PC-9 (cell line): ENCODE results near the gene TUBA4A. TPM values are rescaled to one million over a fixed set of nuclear protein-coding genes. Genes with fewer than 3 reads are reported as not detected.

Experiments used
- BruUV-seq: library from RNA; stranded (reverse); fragments of 400-500 nt; replicated peaks from 2 replicates; lab custom pipeline; 2021; lab: Mats Ljungman, UMichigan
- CTCF ChIA-PET: fragments of 300-600 bp; sonication (Branson Sonifier 250); formaldehyde crosslinking; loops from one replicate; lab custom pipeline; 2022; ENCODE audit warnings: antibody characterized with exemption; lab: Charles Lee
- POLR2A ChIA-PET: fragments of 300-600 bp; sonication (Branson Sonifier 250); formaldehyde crosslinking; loops from one replicate; lab custom pipeline; 2022; ENCODE audit warnings: antibody characterized with exemption; ENCODE audit not compliant: unreplicated experiment; lab: Charles Lee
- DNase-seq, 2 experiments: peaks; one replicate each; pipeline versions ENCODE4 v3.0.0 to v3.0.0-alpha.2; 2015 to 2022; ENCODE audit warnings: mixed read lengths in 1 of 2
- H2AFZ ChIP-seq: fragments of 200-600 bp; sonication (generic); 2 replicates; pipeline ENCODE4 v1.8.1; 2017; ENCODE audit warnings: antibody characterized with exemption
- H3F3A ChIP-seq: fragments of 200-600 bp; sonication (generic); 2 replicates; pipeline ENCODE4 v1.8.1; 2017; ENCODE audit warnings: antibody characterized with exemption, mild to moderate bottlenecking, low read depth; ENCODE audit not compliant: insufficient read depth
- H3K27ac ChIP-seq: fragments of 200-600 bp; sonication (generic); 2 replicates; pipeline ENCODE4 v1.6.1; 2016; ENCODE audit warnings: mixed run types
- H3K27me3 ChIP-seq: fragments of 200-600 bp; sonication (generic); 2 replicates; pipeline ENCODE4 v1.6.1; 2016; ENCODE audit warnings: low read depth, mixed run types; ENCODE audit not compliant: insufficient read depth
- H3K36me3 ChIP-seq: fragments of 200-600 bp; sonication (generic); 2 replicates; pipeline ENCODE4 v1.6.1; 2016; ENCODE audit warnings: low read depth, mixed run types
- H3K4me1 ChIP-seq: fragments of 200-600 bp; sonication (generic); replicated peaks from 2 replicates; pipeline ENCODE4 v1.6.1; 2016; ENCODE audit warnings: mixed run types; ENCODE audit not compliant: insufficient read depth
- H3K4me2 ChIP-seq: fragments of 200-600 bp; sonication (generic); 2 replicates; pipeline ENCODE4 v1.6.1; 2017; ENCODE audit warnings: mixed run types
- H3K4me3 ChIP-seq: fragments of 200-600 bp; sonication (generic); 2 replicates; pipeline ENCODE4 v1.6.1; 2016; ENCODE audit warnings: mixed run types
- H3K79me2 ChIP-seq: fragments of 200-600 bp; sonication (generic); 2 replicates; pipeline ENCODE4 v1.6.1; 2017; ENCODE audit warnings: low read depth, mixed run types
- H3K9me2 ChIP-seq: fragments of 200-600 bp; sonication (generic); 2 replicates; pipeline ENCODE4 v1.8.1; 2017; ENCODE audit warnings: mild to moderate bottlenecking; ENCODE audit not compliant: insufficient read depth
- H3K9me3 ChIP-seq: fragments of 200-600 bp; sonication (generic); 2 replicates; pipeline ENCODE4 v1.8.1; 2016; ENCODE audit warnings: low read depth; ENCODE audit not compliant: insufficient read depth
- H4K20me1 ChIP-seq: fragments of 200-600 bp; sonication (generic); 2 replicates; pipeline ENCODE4 v1.8.1; 2017; ENCODE audit not compliant: insufficient read depth
- EZH2 ChIP-seq: fragments of 200-600 bp; sonication (generic); IDR thresholded peaks from 2 replicates; pipeline ENCODE4 v1.8.0; 2017; ENCODE audit warnings: antibody characterized with exemption, low read depth
- intact Hi-C: fragments of 100-400 bp; cut with micrococcal nuclease; formaldehyde crosslinking; loops from one replicate; pipeline ENCODE4 v1.10.0; 2022; ENCODE audit not compliant: unreplicated experiment
- total RNA-seq: library from RNA; stranded (reverse); gene quantifications from 2 replicates; pipeline ENCODE4 v1.2.3, GENCODE V29; 2021
- TF ChIP-seq, protein P1 (sequence below): fragments of 200-600 bp; sonication (generic); conservative IDR thresholded peaks from 2 replicates; pipeline ENCODE4 v1.6.1; 2017; ENCODE audit warnings: mixed run types, antibody characterized with exemption, mild to moderate bottlenecking, moderate library complexity

TUBA4A gene
- total RNA-seq, 1 experiment from 2014 or later: 157 TPM

DNA sequence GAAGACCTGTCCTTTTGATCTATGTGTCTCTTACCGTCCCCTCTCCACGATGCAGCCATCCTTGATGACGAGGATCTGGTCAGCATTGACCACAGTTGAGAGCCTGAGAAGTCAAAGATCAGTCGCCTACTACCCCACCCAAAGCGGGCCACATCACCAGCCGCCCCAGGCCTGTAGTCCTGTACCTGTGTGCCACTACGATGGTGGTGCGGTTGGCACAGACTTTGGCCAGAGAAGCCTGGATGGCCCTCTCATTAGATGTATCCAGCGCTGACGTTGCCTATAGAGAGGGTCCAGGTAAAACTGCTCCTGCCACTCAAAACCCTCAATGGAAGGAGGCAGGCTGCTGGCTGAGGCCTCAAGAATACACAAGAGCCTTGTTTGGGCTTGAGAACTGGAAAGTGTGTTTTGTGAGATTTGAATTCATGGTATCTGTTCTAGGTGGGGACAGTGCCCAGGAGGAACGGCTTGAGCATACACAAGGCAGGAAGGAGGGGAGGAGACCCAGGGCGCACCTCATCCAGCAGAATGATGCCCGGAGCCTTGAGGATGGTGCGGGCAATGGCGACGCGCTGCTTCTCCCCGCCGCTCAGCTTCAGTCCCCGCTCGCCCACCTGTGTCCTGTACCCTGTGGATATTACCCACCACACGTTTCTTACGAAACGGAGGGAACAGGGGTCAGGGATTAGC is 43.4 kb downstream of the TUBA4A start:
- Histone ChIP-seq H3K9me3 (no peaks in the 10 kb centered on the region), H3K27me3 (no peaks in the 10 kb centered on the region), H3K4me2 (no peak overlapping the region), H4K20me1 (no peaks in the 10 kb centered on the region), H3K79me2 (no peaks in the 10 kb centered on the region), H3F3A (peaks cover 14% of the 10 kb centered on the region; the same call in 1 of the 2 replicates), H3K9me2 (no peaks in the 10 kb centered on the region), H3K36me3 (no peaks in the 10 kb centered on the region), H3K4me1 (peaks cover 18% of the 10 kb centered on the region), H3K27ac (no peak overlapping the region), H3K4me3 (no peak overlapping the region), H2AFZ (no peak overlapping the region)
- intact Hi-C loops: no loop called here
- DNase-seq: no peak
- ChIA-PET CTCF (interaction anchor here (0.6 kb wide), 1 partner anchor 85 kb away, joined by 4 read pairs; no protein-coding TSS in a partner anchor), POLR2A (no interaction called here)
- TF ChIP-seq, protein P1, sequence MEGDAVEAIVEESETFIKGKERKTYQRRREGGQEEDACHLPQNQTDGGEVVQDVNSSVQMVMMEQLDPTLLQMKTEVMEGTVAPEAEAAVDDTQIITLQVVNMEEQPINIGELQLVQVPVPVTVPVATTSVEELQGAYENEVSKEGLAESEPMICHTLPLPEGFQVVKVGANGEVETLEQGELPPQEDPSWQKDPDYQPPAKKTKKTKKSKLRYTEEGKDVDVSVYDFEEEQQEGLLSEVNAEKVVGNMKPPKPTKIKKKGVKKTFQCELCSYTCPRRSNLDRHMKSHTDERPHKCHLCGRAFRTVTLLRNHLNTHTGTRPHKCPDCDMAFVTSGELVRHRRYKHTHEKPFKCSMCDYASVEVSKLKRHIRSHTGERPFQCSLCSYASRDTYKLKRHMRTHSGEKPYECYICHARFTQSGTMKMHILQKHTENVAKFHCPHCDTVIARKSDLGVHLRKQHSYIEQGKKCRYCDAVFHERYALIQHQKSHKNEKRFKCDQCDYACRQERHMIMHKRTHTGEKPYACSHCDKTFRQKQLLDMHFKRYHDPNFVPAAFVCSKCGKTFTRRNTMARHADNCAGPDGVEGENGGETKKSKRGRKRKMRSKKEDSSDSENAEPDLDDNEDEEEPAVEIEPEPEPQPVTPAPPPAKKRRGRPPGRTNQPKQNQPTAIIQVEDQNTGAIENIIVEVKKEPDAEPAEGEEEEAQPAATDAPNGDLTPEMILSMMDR: no peak
- TF ChIP-seq EZH2: no peak
- no TSS peak for BruUV-seq

DNA sequence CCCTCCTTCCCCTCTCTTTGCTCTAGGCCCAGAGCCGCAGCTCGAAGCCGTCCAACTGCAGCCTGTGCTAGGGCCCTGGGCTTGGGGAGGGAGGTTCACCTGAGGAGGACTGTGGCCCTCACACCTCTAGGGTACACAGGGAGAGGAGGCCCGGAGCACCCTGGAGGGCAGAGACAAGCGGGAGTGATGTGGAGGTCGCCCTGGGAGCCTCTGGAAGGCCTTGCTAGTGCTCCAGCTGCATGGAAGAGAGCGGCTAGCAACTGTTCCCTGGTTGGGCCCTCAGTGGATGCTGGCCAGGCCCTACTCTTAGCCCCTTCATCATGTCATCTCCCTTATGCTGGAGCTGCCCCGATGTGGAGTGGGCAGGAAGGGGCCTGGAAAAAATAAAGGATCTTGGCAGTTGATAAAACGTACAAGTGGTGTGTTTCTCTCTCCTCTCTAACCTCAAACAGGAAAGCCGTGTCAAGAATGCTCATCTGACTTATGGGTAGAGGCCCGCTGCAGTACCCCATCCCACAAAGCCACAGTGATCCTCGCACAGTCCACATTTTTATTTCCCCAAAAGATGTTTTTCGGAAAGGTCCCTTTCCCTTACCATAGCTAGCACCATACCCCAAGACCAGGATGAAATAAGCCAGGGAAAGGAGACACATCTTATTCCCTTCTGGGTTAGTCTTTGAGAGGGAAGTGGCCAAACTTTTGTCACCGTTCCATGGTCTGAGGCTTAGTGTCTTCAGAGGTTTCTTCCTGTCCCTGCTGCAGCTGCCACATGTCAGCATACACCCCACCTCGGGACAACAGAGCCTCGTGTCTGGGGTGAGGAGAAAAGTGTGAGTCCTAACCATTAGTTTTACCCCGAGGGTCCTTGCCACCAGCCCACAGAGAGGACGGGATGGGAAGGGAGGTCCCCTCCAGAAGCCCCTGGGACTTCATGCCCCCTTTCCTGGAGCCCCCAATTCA is 44.2 kb downstream of the TUBA4A start:
- Histone ChIP-seq H3K27ac (no peak overlapping the region), H3K4me1 (peaks cover 18% of the 10 kb centered on the region), H2AFZ (no peak overlapping the region), H3K27me3 (no peaks in the 10 kb centered on the region), H3K9me3 (no peaks in the 10 kb centered on the region), H4K20me1 (no peaks in the 10 kb centered on the region), H3K4me3 (no peak overlapping the region), H3K79me2 (no peaks in the 10 kb centered on the region), H3K4me2 (no peak overlapping the region), H3K9me2 (no peaks in the 10 kb centered on the region), H3K36me3 (no peaks in the 10 kb centered on the region), H3F3A (peaks cover 14% of the 10 kb centered on the region; the same call in 1 of the 2 replicates)
- DNase-seq: no peak
- ChIA-PET CTCF (no interaction called here), POLR2A (no interaction called here)
- BruUV-seq: no TSS peak
- intact Hi-C loops: no loop called here
- no peak for TF ChIP-seq EZH2
- TF ChIP-seq, protein P1: no peak
